ENCODE measurements around the gene SCN1B. TPM values are rescaled to one million over a fixed set of nuclear protein-coding genes. Genes with fewer than 3 reads are reported as not detected.
"Not testable (repeated sequence)": the region's sequence is repeated elsewhere in the genome, so short reads cannot be mapped to it uniquely, and the experiment has no call there.

The SCN1B gene
- total and polyA plus RNA-seq, 4 donors: 1.5 to 12.6 (median 9.0) TPM

DNA sequence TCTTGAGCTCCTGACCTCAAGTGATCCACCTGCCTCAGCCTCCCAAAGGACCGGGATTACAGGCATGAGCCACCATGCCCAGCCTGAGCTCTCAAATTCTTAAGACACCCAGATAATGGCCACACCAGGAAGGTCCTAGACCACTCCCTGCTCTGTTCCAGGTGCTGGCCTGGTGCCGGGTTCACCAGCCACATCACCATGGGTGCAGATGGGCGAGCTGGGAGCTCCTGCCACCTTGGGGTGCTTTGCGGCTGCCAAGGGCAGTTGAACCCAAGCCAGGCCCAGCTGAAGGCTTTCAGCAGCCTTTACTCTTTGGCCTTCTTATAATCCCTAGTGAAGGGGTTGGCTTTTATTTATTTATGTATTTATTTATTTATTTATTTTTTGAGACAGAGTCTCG is 16.2 kb downstream of the SCN1B start:
- Histone ChIP-seq H3K9me3 (ENCODE audit: control insufficient read depth in 4 of 4, insufficient read depth in 3 of 4, low read length in 3 of 4) (no peaks in the 10 kb centered on the region), H3K4me3 (no peak overlapping the region), H3K4me1 (ENCODE audit: control insufficient read depth in 5 of 5, insufficient read depth in 5 of 5, low read length in 5 of 5) (peaks cover 0 to 6% (median under 1%) of the 10 kb centered on the region in 5 donors), H3K27me3 (ENCODE audit: control insufficient read depth in 3 of 3, insufficient read depth in 3 of 3, low read length in 2 of 3) (no peaks in the 10 kb centered on the region), H3K36me3 (ENCODE audit: control insufficient read depth in 4 of 4, insufficient read depth in 4 of 4, low read length in 4 of 4) (no peaks in the 10 kb centered on the region), H3K9ac (ENCODE audit: insufficient read depth in 1 of 2, low read length in 2 of 2) (no peak overlapping the region), H3K27ac (ENCODE audit: low read depth in 1 of 2, low read length in 1 of 2) (no peak overlapping the region)
- DNase-seq (no peak), ATAC-seq (ENCODE audit: insufficient read depth, low FRiP score) (no peak)
- TF ChIP-seq, protein P1, sequence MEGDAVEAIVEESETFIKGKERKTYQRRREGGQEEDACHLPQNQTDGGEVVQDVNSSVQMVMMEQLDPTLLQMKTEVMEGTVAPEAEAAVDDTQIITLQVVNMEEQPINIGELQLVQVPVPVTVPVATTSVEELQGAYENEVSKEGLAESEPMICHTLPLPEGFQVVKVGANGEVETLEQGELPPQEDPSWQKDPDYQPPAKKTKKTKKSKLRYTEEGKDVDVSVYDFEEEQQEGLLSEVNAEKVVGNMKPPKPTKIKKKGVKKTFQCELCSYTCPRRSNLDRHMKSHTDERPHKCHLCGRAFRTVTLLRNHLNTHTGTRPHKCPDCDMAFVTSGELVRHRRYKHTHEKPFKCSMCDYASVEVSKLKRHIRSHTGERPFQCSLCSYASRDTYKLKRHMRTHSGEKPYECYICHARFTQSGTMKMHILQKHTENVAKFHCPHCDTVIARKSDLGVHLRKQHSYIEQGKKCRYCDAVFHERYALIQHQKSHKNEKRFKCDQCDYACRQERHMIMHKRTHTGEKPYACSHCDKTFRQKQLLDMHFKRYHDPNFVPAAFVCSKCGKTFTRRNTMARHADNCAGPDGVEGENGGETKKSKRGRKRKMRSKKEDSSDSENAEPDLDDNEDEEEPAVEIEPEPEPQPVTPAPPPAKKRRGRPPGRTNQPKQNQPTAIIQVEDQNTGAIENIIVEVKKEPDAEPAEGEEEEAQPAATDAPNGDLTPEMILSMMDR (IDR thresholded peaks at IDR 0.05; ENCODE audit: control extremely low read depth, extremely low read depth): no peak
- 92 to 97% methylated on average over 5 of the region's 5 CpGs for WGBS, 2 donors

DNA sequence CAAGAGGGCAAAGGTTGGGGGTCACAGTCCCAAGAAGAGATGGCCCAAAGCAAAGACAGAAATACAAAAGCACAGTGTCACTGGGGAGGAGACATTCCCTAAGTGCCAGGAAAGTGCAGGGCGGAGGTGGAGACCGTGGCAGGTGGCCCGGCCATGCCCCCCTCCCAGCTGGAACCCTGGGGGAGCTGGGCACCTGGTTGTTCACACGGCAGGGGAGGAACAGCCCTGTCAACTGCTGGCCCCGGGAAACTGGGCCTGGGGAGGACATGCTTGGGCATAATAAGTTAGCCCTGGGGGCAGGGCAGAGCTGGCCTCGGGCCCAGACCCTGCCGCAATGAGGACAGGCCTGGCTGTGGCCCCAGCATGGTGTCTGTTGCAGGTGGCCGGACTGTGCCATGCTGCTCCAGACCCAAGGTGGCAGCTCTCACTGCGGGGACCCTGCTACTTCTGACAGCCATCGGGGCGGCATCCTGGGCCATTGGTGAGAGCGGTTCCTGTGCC is 18.7 kb downstream of the SCN1B start:
- ATAC-seq (ENCODE audit: insufficient read depth, low FRiP score) (no peak), DNase-seq (no peak)
- H3K27ac ChIP-seq (ENCODE audit: low read depth in 1 of 2, low read length in 1 of 2): no peak overlapping the region

DNA sequence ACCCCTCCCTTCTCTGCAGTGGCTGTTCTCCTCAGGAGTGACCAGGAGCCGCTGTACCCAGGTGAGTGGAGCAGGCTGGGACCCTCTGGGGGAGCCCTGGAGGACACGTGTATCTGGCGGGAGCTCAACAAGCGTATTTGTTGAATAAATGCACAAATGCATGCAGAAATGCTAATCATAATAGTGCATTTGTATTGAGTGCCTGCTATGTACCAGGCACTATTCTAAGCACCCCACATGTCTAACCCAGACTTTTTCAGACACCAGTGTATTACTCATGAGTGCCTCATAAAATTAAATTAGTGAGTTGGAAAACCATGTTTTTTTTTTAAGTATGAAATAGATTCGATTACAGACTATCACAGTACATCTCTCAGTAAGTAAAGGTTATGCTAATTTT is 19.2 kb downstream of the SCN1B start:
- no peak for ATAC-seq (ENCODE audit: insufficient read depth, low FRiP score)
- H3K9ac ChIP-seq (ENCODE audit: insufficient read depth in 1 of 2, low read length in 2 of 2): no peak overlapping the region
- WGBS, 2 donors: 74 to 78% methylated on average over 5 of the region's 5 CpGs
- no peaks in the 10 kb centered on the region for H3K36me3 ChIP-seq (ENCODE audit: control insufficient read depth in 4 of 4, insufficient read depth in 4 of 4, low read length in 4 of 4)
- no peaks in the 10 kb centered on the region for H3K9me3 ChIP-seq (ENCODE audit: control insufficient read depth in 4 of 4, insufficient read depth in 3 of 4, low read length in 3 of 4)
- H3K4me3 ChIP-seq: no peak overlapping the region
- TF ChIP-seq, protein P1 (IDR thresholded peaks at IDR 0.05; ENCODE audit: control extremely low read depth, extremely low read depth): no peak
- no peaks in the 10 kb centered on the region for H3K27me3 ChIP-seq (ENCODE audit: control insufficient read depth in 3 of 3, insufficient read depth in 3 of 3, low read length in 2 of 3)
- no peak for DNase-seq
- no peak overlapping the region for H3K27ac ChIP-seq (ENCODE audit: low read depth in 1 of 2, low read length in 1 of 2)
- H3K4me1 ChIP-seq (ENCODE audit: control insufficient read depth in 5 of 5, insufficient read depth in 5 of 5, low read length in 5 of 5): no peaks in the 10 kb centered on the region

More for the DNA sequence above, 18.7 kb downstream of the SCN1B start:
- 60 to 66% methylated on average over 12 of the region's 12 CpGs for WGBS, 2 donors
- no peaks in the 10 kb centered on the region for H3K9me3 ChIP-seq (ENCODE audit: control insufficient read depth in 4 of 4, insufficient read depth in 3 of 4, low read length in 3 of 4)
- H3K4me3 ChIP-seq: no peak overlapping the region
- H3K27me3 ChIP-seq (ENCODE audit: control insufficient read depth in 3 of 3, insufficient read depth in 3 of 3, low read length in 2 of 3): no peaks in the 10 kb centered on the region
- no peaks in the 10 kb centered on the region for H3K36me3 ChIP-seq (ENCODE audit: control insufficient read depth in 4 of 4, insufficient read depth in 4 of 4, low read length in 4 of 4)
- TF ChIP-seq, protein P1 (IDR thresholded peaks at IDR 0.05; ENCODE audit: control extremely low read depth, extremely low read depth): no peak
- no peak overlapping the region for H3K9ac ChIP-seq (ENCODE audit: insufficient read depth in 1 of 2, low read length in 2 of 2)
- H3K4me1 ChIP-seq (ENCODE audit: control insufficient read depth in 5 of 5, insufficient read depth in 5 of 5, low read length in 5 of 5): no peaks in the 10 kb centered on the region

DNA sequence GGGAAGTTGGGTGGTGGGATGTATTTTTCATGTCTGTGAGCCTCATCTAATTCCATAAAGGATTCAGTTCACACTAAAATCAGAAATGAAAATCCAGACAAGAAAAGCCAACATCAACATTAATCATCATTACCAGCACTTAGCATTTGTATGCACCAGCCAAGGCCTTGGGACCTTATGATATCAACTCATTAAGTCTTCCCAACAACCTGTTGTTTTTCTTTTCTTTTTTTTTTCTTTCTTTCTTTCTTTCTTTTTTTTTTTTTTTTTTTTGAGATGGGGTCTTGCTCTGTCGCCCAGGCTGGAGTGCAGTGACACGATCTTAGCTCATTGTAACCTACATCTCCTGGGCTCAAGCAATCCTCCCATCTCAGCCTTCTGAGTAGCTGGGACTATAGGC is 20.4 kb downstream of the SCN1B start:
- not testable (repeated sequence) for H3K27me3 ChIP-seq (ENCODE audit: control insufficient read depth in 3 of 3, insufficient read depth in 3 of 3, low read length in 2 of 3); H3K36me3 ChIP-seq (ENCODE audit: control insufficient read depth in 4 of 4, insufficient read depth in 4 of 4, low read length in 4 of 4); H3K9ac ChIP-seq (ENCODE audit: insufficient read depth in 1 of 2, low read length in 2 of 2); H3K9me3 ChIP-seq (ENCODE audit: control insufficient read depth in 4 of 4, insufficient read depth in 3 of 4, low read length in 3 of 4); DNase-seq; H3K4me3 ChIP-seq; ATAC-seq (ENCODE audit: insufficient read depth, low FRiP score); H3K27ac ChIP-seq (ENCODE audit: low read depth in 1 of 2, low read length in 1 of 2); H3K4me1 ChIP-seq (ENCODE audit: control insufficient read depth in 5 of 5, insufficient read depth in 5 of 5, low read length in 5 of 5)
- 99 to 100% methylated on average over 2 of the region's 2 CpGs for WGBS, 2 donors

DNA sequence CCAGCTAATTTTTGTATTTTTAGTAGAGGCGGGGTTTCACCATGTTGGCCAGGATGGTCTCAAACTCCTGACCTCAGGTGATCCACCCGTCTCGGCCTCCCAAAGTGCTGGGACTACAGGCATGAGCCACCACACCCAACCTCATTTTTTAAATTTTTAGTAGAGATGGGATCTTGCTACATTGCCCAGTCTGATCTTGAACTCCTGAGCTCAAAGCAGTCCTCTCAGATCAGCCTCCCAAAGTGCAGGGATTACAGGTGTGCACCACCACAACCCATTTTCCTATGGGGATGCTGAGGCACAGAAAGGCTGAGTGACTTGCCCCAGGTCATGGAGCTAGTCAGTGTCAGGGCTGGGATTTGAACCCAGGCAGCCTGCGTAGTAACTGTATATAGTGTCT is 21.0 kb downstream of the SCN1B start:
- not testable (repeated sequence) for H3K27ac ChIP-seq (ENCODE audit: low read depth in 1 of 2, low read length in 1 of 2); H3K9ac ChIP-seq (ENCODE audit: insufficient read depth in 1 of 2, low read length in 2 of 2); DNase-seq; H3K4me3 ChIP-seq; H3K27me3 ChIP-seq (ENCODE audit: control insufficient read depth in 3 of 3, insufficient read depth in 3 of 3, low read length in 2 of 3); ATAC-seq (ENCODE audit: insufficient read depth, low FRiP score); H3K36me3 ChIP-seq (ENCODE audit: control insufficient read depth in 4 of 4, insufficient read depth in 4 of 4, low read length in 4 of 4); H3K4me1 ChIP-seq (ENCODE audit: control insufficient read depth in 5 of 5, insufficient read depth in 5 of 5, low read length in 5 of 5); H3K9me3 ChIP-seq (ENCODE audit: control insufficient read depth in 4 of 4, insufficient read depth in 3 of 4, low read length in 3 of 4)
- 93 to 98% methylated on average over 4 of the region's 4 CpGs for WGBS, 2 donors
